ENCODE measurements around the gene CLSTN1.

The CLSTN1 gene

GRCh38 chr1:9822897-9823692 is 670 bp downstream of the CLSTN1 start:
- peak overlapping the region; percentile 76 to 100 (median 94) for H3K4me3 ChIP-seq (ENCODE audit: control insufficient read depth in 1 of 7, extremely low read depth in 1 of 7, insufficient read depth in 4 of 7, low read depth in 2 of 7, low read length in 6 of 7)
- H3K27me3 ChIP-seq (replicated peaks in 2 of 5; ENCODE audit: control insufficient read depth in 4 of 5, insufficient read depth in 5 of 5, low read length in 4 of 5): no peaks in the 10 kb centered on the region
- H3K4me1 ChIP-seq (ENCODE audit: control extremely low read depth in 1 of 4, control insufficient read depth in 4 of 4, insufficient read depth in 4 of 4, low read length in 3 of 4): peaks cover 10 to 46% (median 36%) of the 10 kb centered on the region in 4 experiments
- no peaks in the 10 kb centered on the region for H3K9me3 ChIP-seq (ENCODE audit: control extremely low read depth in 1 of 5, control insufficient read depth in 4 of 5, insufficient read depth in 2 of 5, low read depth in 1 of 5, low read length in 4 of 5)
- 0% methylated on average over 49 of the region's 71 CpGs for WGBS (ENCODE audit: insufficient coverage)
- no peak overlapping the region for H3K27ac ChIP-seq (ENCODE audit: insufficient read depth in 1 of 2, low read depth in 1 of 2, low read length in 2 of 2, poor library complexity in 1 of 2, severe bottlenecking in 2 of 2)
- ChIA-PET CTCF (interaction anchor here (0.9 to 1.5 kb wide), 2 partner anchors 31 to 39 kb away, joined by 3 read pairs; no protein-coding TSS in a partner anchor), POLR2A (no interaction called here)
- DNase-seq: peak in 2 of 3 donors; percentile 20 to 38
- no peaks in the 10 kb centered on the region for H3K36me3 ChIP-seq (ENCODE audit: control insufficient read depth in 4 of 4, insufficient read depth in 4 of 4, low read length in 3 of 4)

DNA sequence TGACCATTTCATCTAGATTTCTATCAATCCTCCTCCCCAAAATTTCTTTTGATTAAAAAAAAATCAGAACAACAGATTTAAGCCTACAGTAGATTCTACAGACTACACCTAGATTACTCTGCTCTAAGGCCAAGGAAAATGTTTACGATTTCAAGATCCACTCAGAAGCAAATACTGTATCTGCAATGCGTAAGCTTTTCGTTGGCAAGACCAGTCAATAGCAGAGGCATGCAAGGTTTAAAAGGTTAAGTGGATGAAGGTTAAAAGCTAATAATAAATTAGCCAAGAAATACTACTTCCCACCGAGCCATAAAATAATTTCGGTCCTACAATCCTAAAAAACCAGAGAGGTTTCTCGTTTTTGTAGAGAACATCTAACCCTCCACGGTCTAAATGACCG is 1.3 kb downstream of the CLSTN1 start:
- Histone ChIP-seq H3K4me1 (ENCODE audit: control extremely low read depth in 1 of 4, control insufficient read depth in 4 of 4, insufficient read depth in 4 of 4, low read length in 3 of 4) (peaks cover 10 to 46% (median 35%) of the 10 kb centered on the region in 4 experiments), H3K27ac (ENCODE audit: insufficient read depth in 1 of 2, low read depth in 1 of 2, low read length in 2 of 2, poor library complexity in 1 of 2, severe bottlenecking in 2 of 2) (no peak overlapping the region), H3K27me3 (replicated peaks in 2 of 5; ENCODE audit: control insufficient read depth in 4 of 5, insufficient read depth in 5 of 5, low read length in 4 of 5) (no peaks in the 10 kb centered on the region), H3K4me3 (ENCODE audit: control insufficient read depth in 1 of 7, extremely low read depth in 1 of 7, insufficient read depth in 4 of 7, low read depth in 2 of 7, low read length in 6 of 7) (peak overlapping the region; percentile 76 to 100 (median 94)), H3K36me3 (ENCODE audit: control insufficient read depth in 4 of 4, insufficient read depth in 4 of 4, low read length in 3 of 4) (no peaks in the 10 kb centered on the region), H3K9me3 (ENCODE audit: control extremely low read depth in 1 of 5, control insufficient read depth in 4 of 5, insufficient read depth in 2 of 5, low read depth in 1 of 5, low read length in 4 of 5) (no peaks in the 10 kb centered on the region)
- ChIA-PET POLR2A (no interaction called here), CTCF (interaction anchor here (0.9 to 1.5 kb wide), 3 partner anchors 28 to 38 kb away, joined by 3 read pairs; no protein-coding TSS in a partner anchor)
- 0% methylated on average over 4 of the region's 8 CpGs for WGBS (ENCODE audit: insufficient coverage)
- no peak for DNase-seq

DNA sequence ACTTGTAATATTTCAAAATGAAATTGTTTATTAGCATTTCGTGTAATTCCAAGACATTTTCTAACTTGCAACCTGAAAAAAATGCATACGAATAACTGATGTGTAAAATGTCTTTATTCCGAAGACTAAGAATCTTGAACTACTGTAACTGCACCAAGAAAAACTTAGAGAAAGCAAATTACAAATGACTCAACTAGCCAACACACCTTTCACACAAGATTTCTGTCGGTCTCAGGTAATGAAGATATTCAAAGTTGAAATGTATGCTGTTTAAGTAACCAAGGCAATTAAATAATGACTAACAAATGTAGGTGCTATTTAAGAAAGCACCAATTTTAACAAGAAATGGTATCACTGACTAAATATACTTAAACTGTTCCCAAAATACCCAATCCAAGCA is 2.1 kb downstream of the CLSTN1 start:
- Histone ChIP-seq H3K36me3 (ENCODE audit: control insufficient read depth in 4 of 4, insufficient read depth in 4 of 4, low read length in 3 of 4) (no peaks in the 10 kb centered on the region), H3K27me3 (replicated peaks in 2 of 5; ENCODE audit: control insufficient read depth in 4 of 5, insufficient read depth in 5 of 5, low read length in 4 of 5) (no peaks in the 10 kb centered on the region), H3K4me3 (ENCODE audit: control insufficient read depth in 1 of 7, extremely low read depth in 1 of 7, insufficient read depth in 4 of 7, low read depth in 2 of 7, low read length in 6 of 7) (peak overlapping the region in 3 of 7 experiments; percentile 15 to 97 (median 94)), H3K9me3 (ENCODE audit: control extremely low read depth in 1 of 5, control insufficient read depth in 4 of 5, insufficient read depth in 2 of 5, low read depth in 1 of 5, low read length in 4 of 5) (no peaks in the 10 kb centered on the region), H3K27ac (ENCODE audit: insufficient read depth in 1 of 2, low read depth in 1 of 2, low read length in 2 of 2, poor library complexity in 1 of 2, severe bottlenecking in 2 of 2) (no peak overlapping the region), H3K4me1 (ENCODE audit: control extremely low read depth in 1 of 4, control insufficient read depth in 4 of 4, insufficient read depth in 4 of 4, low read length in 3 of 4) (peaks cover 10 to 46% (median 35%) of the 10 kb centered on the region in 4 experiments)
- POLR2A ChIA-PET: no interaction called here
- WGBS (ENCODE audit: insufficient coverage): no CpG with 5 or more reads among the region's 4 CpGs
- CTCF ChIA-PET: interaction anchor here (1.0 to 1.5 kb wide), 3 partner anchors 28 to 37 kb away, joined by 3 read pairs; no protein-coding TSS in a partner anchor
- DNase-seq: no peak

- ChIA-PET CTCF (interaction anchor here (0.6 to 1.7 kb wide), 4 partner anchors 18 to 128 kb away, joined by 3 read pairs; no protein-coding TSS in a partner anchor), POLR2A (no interaction called here)
- no peak for DNase-seq
- WGBS (ENCODE audit: insufficient coverage): 100% methylated on average over 3 of the region's 3 CpGs
- Histone ChIP-seq H3K27ac (ENCODE audit: insufficient read depth in 1 of 2, low read depth in 1 of 2, low read length in 2 of 2, poor library complexity in 1 of 2, severe bottlenecking in 2 of 2) (no peak overlapping the region), H3K9me3 (ENCODE audit: control extremely low read depth in 1 of 5, control insufficient read depth in 4 of 5, insufficient read depth in 2 of 5, low read depth in 1 of 5, low read length in 4 of 5) (no peaks in the 10 kb centered on the region), H3K36me3 (ENCODE audit: control insufficient read depth in 4 of 4, insufficient read depth in 4 of 4, low read length in 3 of 4) (no peaks in the 10 kb centered on the region), H3K27me3 (replicated peaks in 2 of 5; ENCODE audit: control insufficient read depth in 4 of 5, insufficient read depth in 5 of 5, low read length in 4 of 5) (no peaks in the 10 kb centered on the region), H3K4me3 (ENCODE audit: control insufficient read depth in 1 of 7, extremely low read depth in 1 of 7, insufficient read depth in 4 of 7, low read depth in 2 of 7, low read length in 6 of 7) (no peak overlapping the region), H3K4me1 (ENCODE audit: control extremely low read depth in 1 of 4, control insufficient read depth in 4 of 4, insufficient read depth in 4 of 4, low read length in 3 of 4) (peaks cover 10 to 43% (median 31%) of the 10 kb centered on the region in 4 experiments)
Observed at GRCh38 chr1:9820521-9820920, 3.2 kb downstream of the CLSTN1 start.

DNA sequence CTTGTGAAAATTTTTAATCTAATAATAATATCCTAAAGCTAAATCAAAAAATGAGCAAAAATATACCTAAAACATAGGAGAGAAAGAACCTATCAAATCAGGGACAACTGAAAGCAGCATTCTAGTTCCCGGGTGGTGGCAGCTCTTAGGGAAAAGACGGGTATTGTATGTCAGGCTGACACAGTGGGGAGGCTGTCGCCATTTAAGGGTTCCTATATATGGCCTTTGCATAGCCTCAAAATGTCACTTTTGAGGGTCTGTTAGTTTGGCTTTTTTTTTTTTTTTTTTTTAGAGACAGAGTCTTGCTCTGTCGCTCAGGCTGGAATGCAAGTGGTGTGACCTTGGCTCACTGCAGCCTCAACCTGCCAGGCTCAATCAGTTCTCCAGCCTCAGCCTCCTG is 6.0 kb downstream of the CLSTN1 start:
- DNase-seq: no peak
- WGBS (ENCODE audit: insufficient coverage): 100% methylated on average over 3 of the region's 4 CpGs
- ChIA-PET CTCF (interaction anchor here (0.7 to 1.4 kb wide), 3 partner anchors 20 to 191 kb away, joined by 3 to 4 read pairs (median 3); no protein-coding TSS in a partner anchor), POLR2A (no interaction called here)
- Histone ChIP-seq H3K27me3 (replicated peaks in 2 of 5; ENCODE audit: control insufficient read depth in 4 of 5, insufficient read depth in 5 of 5, low read length in 4 of 5) (no peaks in the 10 kb centered on the region), H3K36me3 (ENCODE audit: control insufficient read depth in 4 of 4, insufficient read depth in 4 of 4, low read length in 3 of 4) (no peaks in the 10 kb centered on the region), H3K4me3 (ENCODE audit: control insufficient read depth in 1 of 7, extremely low read depth in 1 of 7, insufficient read depth in 4 of 7, low read depth in 2 of 7, low read length in 6 of 7) (no peak overlapping the region), H3K27ac (ENCODE audit: insufficient read depth in 1 of 2, low read depth in 1 of 2, low read length in 2 of 2, poor library complexity in 1 of 2, severe bottlenecking in 2 of 2) (no peak overlapping the region), H3K4me1 (ENCODE audit: control extremely low read depth in 1 of 4, control insufficient read depth in 4 of 4, insufficient read depth in 4 of 4, low read length in 3 of 4) (peaks cover 13 to 34% (median 16%) of the 10 kb centered on the region in 4 experiments), H3K9me3 (ENCODE audit: control extremely low read depth in 1 of 5, control insufficient read depth in 4 of 5, insufficient read depth in 2 of 5, low read depth in 1 of 5, low read length in 4 of 5) (no peaks in the 10 kb centered on the region)

- no peak overlapping the region for H3K4me3 ChIP-seq (ENCODE audit: control insufficient read depth in 1 of 7, extremely low read depth in 1 of 7, insufficient read depth in 4 of 7, low read depth in 2 of 7, low read length in 6 of 7)
- no peak for DNase-seq
- H3K36me3 ChIP-seq (ENCODE audit: control insufficient read depth in 4 of 4, insufficient read depth in 4 of 4, low read length in 3 of 4): no peaks in the 10 kb centered on the region
- POLR2A ChIA-PET: no interaction called here
- H3K27ac ChIP-seq (ENCODE audit: insufficient read depth in 1 of 2, low read depth in 1 of 2, low read length in 2 of 2, poor library complexity in 1 of 2, severe bottlenecking in 2 of 2): no peak overlapping the region
- H3K4me1 ChIP-seq (ENCODE audit: control extremely low read depth in 1 of 4, control insufficient read depth in 4 of 4, insufficient read depth in 4 of 4, low read length in 3 of 4): peaks cover 0 to 19% (median 7%) of the 10 kb centered on the region in 4 experiments
- no peaks in the 10 kb centered on the region for H3K27me3 ChIP-seq (replicated peaks in 2 of 5; ENCODE audit: control insufficient read depth in 4 of 5, insufficient read depth in 5 of 5, low read length in 4 of 5)
- H3K9me3 ChIP-seq (ENCODE audit: control extremely low read depth in 1 of 5, control insufficient read depth in 4 of 5, insufficient read depth in 2 of 5, low read depth in 1 of 5, low read length in 4 of 5): no peaks in the 10 kb centered on the region
- WGBS (ENCODE audit: insufficient coverage): 100% methylated on average over 1 of the region's 1 CpG
- CTCF ChIA-PET: interaction anchor here (0.9 to 2.1 kb wide), 5 partner anchors 12 to 99 kb away, joined by 3 to 7 read pairs (median 3); no protein-coding TSS in a partner anchor
Observed at GRCh38 chr1:9816199-9816598, 7.6 kb downstream of the CLSTN1 start.

- CTCF ChIA-PET: interaction anchor here (2.1 kb wide), 1 partner anchor 10 kb away, joined by 7 read pairs; no protein-coding TSS in a partner anchor
- Histone ChIP-seq H3K9me3 (ENCODE audit: control extremely low read depth in 1 of 5, control insufficient read depth in 4 of 5, insufficient read depth in 2 of 5, low read depth in 1 of 5, low read length in 4 of 5) (no peaks in the 10 kb centered on the region), H3K27me3 (replicated peaks in 2 of 5; ENCODE audit: control insufficient read depth in 4 of 5, insufficient read depth in 5 of 5, low read length in 4 of 5) (no peaks in the 10 kb centered on the region), H3K27ac (ENCODE audit: insufficient read depth in 1 of 2, low read depth in 1 of 2, low read length in 2 of 2, poor library complexity in 1 of 2, severe bottlenecking in 2 of 2) (no peak overlapping the region), H3K4me1 (ENCODE audit: control extremely low read depth in 1 of 4, control insufficient read depth in 4 of 4, insufficient read depth in 4 of 4, low read length in 3 of 4) (peaks cover 0 to 19% (median 7%) of the 10 kb centered on the region in 4 experiments), H3K36me3 (ENCODE audit: control insufficient read depth in 4 of 4, insufficient read depth in 4 of 4, low read length in 3 of 4) (no peaks in the 10 kb centered on the region), H3K4me3 (ENCODE audit: control insufficient read depth in 1 of 7, extremely low read depth in 1 of 7, insufficient read depth in 4 of 7, low read depth in 2 of 7, low read length in 6 of 7) (no peak overlapping the region)
- POLR2A ChIA-PET: no interaction called here
- WGBS (ENCODE audit: insufficient coverage): 100% methylated on average over 1 of the region's 2 CpGs
- no peak for DNase-seq
Observed at GRCh38 chr1:9815150-9815549, 8.6 kb downstream of the CLSTN1 start.

Measured in common myeloid progenitor, CD34-positive (primary cell).